Breast epithelium (tissue), 4 donors: ENCODE measurements around the gene RUNDC1. TPM values are rescaled to one million over a fixed set of nuclear protein-coding genes. Genes with fewer than 3 reads are reported as not detected.

ENCODE experiments used
- DNase-seq, 2 donors: peaks; one replicate each; pipeline ENCODE4 v3.0.0-alpha.2; 2019; ENCODE audit warnings: low spot score in 2 of 2
- H3K27ac ChIP-seq, 2 donors: fragments of 200-600 bp; sonication (generic) in 1 of 2; one replicate each; pipeline ENCODE4 v1.5.1; 2016 to 2019; ENCODE audit warnings: mild to moderate bottlenecking in 1 of 2
- H3K27me3 ChIP-seq, 2 donors: fragments of 200-600 bp; sonication (generic) in 1 of 2; one replicate each; pipeline versions ENCODE4 v1.5.1 to v1.6.0; 2017 to 2019; ENCODE audit warnings: control low read depth in 1 of 2, mild to moderate bottlenecking in 1 of 2
- H3K36me3 ChIP-seq: fragments of 200-600 bp; one replicate; pipeline ENCODE4 v1.5.1; 2019
- H3K4me1 ChIP-seq, 2 donors: fragments of 200-600 bp; sonication (generic); one replicate each; pipeline ENCODE4 v1.5.1; 2016 to 2019; ENCODE audit warnings: control low read depth in 1 of 2
- H3K4me3 ChIP-seq, 3 donors: fragments of 200-600 bp; sonication (generic); 1 replicate in 2 of 3; 2 replicates in 1 of 3; pipeline ENCODE4 v1.5.1; 2016 to 2019; ENCODE audit warnings: mild to moderate bottlenecking in 3 of 3, moderate library complexity in 2 of 3
- H3K9me3 ChIP-seq, 2 donors: fragments of 200-600 bp; sonication (generic) in 1 of 2; one replicate each; pipeline ENCODE4 v1.5.1; 2016 to 2019; ENCODE audit warnings: control low read depth in 1 of 2
- CTCF ChIP-seq, 3 donors: fragments of 450-650 bp; IDR thresholded peaks; one replicate each; pipeline ENCODE4 v1.5.1; 2016 to 2017; ENCODE audit warnings: antibody characterized with exemption in 3 of 3, mild to moderate bottlenecking in 3 of 3, moderate library complexity in 3 of 3
- POLR2A ChIP-seq: fragments of 450-650 bp; IDR thresholded peaks from one replicate; pipeline ENCODE4 v1.6.1; 2016; ENCODE audit warnings: antibody characterized with exemption, mild to moderate bottlenecking, moderate library complexity
- POLR2AphosphoS5 ChIP-seq, 3 donors: sonication (generic); formaldehyde crosslinking; IDR thresholded peaks; one replicate each; pipeline ENCODE4 v1.6.1; 2017; ENCODE audit warnings: antibody characterized with exemption in 3 of 3
- intact Hi-C: fragments of 100-400 bp; cut with DNase I; formaldehyde crosslinking; loops from one replicate; pipeline ENCODE4 v1.15.1; 2023; ENCODE audit warnings: low total_unique reads
- total RNA-seq, 3 donors: library from RNA; depleted of rRNA; stranded (reverse); fragments of >200 nt; gene quantifications; one replicate each; pipeline ENCODE4 v1.1.0, GENCODE V29; 2016

The RUNDC1 gene
- total RNA-seq, 3 donors from 2014 or later = 8.6 to 25.8 (median 22.3) TPM

- TF ChIP-seq POLR2AphosphoS5 (IDR thresholded peaks at IDR 0.05) (no peak), CTCF (IDR thresholded peaks at IDR 0.05) (no peak), POLR2A (no peak)
- no peaks in the 10 kb centered on the region for H3K36me3 ChIP-seq
- intact Hi-C loops = no loop called here
Measured at GRCh38 chr17:43028221-43028861, 48.0 kb downstream of the RUNDC1 start.

GRCh38 chr17:43030137-43030767, 49.9 kb downstream of the RUNDC1 start:
- TF ChIP-seq CTCF (IDR thresholded peaks at IDR 0.05) = no peak
- TF ChIP-seq POLR2AphosphoS5 (IDR thresholded peaks at IDR 0.05) = no peak
- no peak for TF ChIP-seq POLR2A
- no peaks in the 10 kb centered on the region for H3K9me3 ChIP-seq
- H3K27me3 ChIP-seq = no peaks in the 10 kb centered on the region
- no peaks in the 10 kb centered on the region for H3K36me3 ChIP-seq
- no peaks in the 10 kb centered on the region for H3K4me1 ChIP-seq
- no peak for DNase-seq
- no peak overlapping the region for H3K27ac ChIP-seq
- intact Hi-C loops = no loop called here
- H3K4me3 ChIP-seq = no peak overlapping the region

More at GRCh38 chr17:43028221-43028861, 48.0 kb downstream of the RUNDC1 start:
- Histone ChIP-seq H3K27ac (no peak overlapping the region), H3K9me3 (no peaks in the 10 kb centered on the region), H3K27me3 (no peaks in the 10 kb centered on the region), H3K4me1 (no peaks in the 10 kb centered on the region), H3K4me3 (no peak overlapping the region)
- no peak for DNase-seq

- Histone ChIP-seq H3K27me3 (no peaks in the 10 kb centered on the region), H3K27ac (no peak overlapping the region), H3K9me3 (no peaks in the 10 kb centered on the region), H3K36me3 (no peaks in the 10 kb centered on the region), H3K4me1 (no peaks in the 10 kb centered on the region), H3K4me3 (no peak overlapping the region)
- no peak for TF ChIP-seq CTCF (IDR thresholded peaks at IDR 0.05)
- no peak for TF ChIP-seq POLR2A
- TF ChIP-seq POLR2AphosphoS5 (IDR thresholded peaks at IDR 0.05) = no peak
- no peak for DNase-seq
- intact Hi-C loops = no loop called here
Measured at GRCh38 chr17:43031666-43032065, 51.3 kb downstream of the RUNDC1 start.

GRCh38 chr17:43033948-43034881, 53.9 kb downstream of the RUNDC1 start:
- TF ChIP-seq POLR2A (no peak), POLR2AphosphoS5 (IDR thresholded peaks at IDR 0.05) (no peak), CTCF (IDR thresholded peaks at IDR 0.05) (no peak)
- Histone ChIP-seq H3K36me3 (no peaks in the 10 kb centered on the region), H3K27ac (no peak overlapping the region), H3K27me3 (no peaks in the 10 kb centered on the region), H3K4me3 (no peak overlapping the region), H3K4me1 (no peaks in the 10 kb centered on the region), H3K9me3 (no peaks in the 10 kb centered on the region)
- intact Hi-C loops = no loop called here
- no peak for DNase-seq
